OCI-LY7 (cell line): ENCODE data around the gene ANGPTL8. TPM values are rescaled to one million over a fixed set of nuclear protein-coding genes. Genes with fewer than 3 reads are reported as not detected.

Experiments
- BruUV-seq: library from RNA; stranded (reverse); fragments of 400-500 nt; replicated peaks from 2 replicates; lab custom pipeline; 2021; lab: Mats Ljungman, UMichigan
- CTCF ChIA-PET: fragments of 300-600 bp; sonication (Branson Sonifier 250); formaldehyde crosslinking; loops from one replicate; lab custom pipeline; 2022; ENCODE audit warnings: antibody characterized with exemption; ENCODE audit not compliant: unreplicated experiment; lab: Charles Lee
- POLR2A ChIA-PET: fragments of 300-600 bp; sonication (Branson Sonifier 250); formaldehyde crosslinking; loops from one replicate; lab custom pipeline; 2022; ENCODE audit warnings: antibody characterized with exemption; lab: Charles Lee
- DNase-seq: peaks from one replicate; pipeline ENCODE4 v3.0.0-alpha.2; 2015; ENCODE audit warnings: low spot score
- H2AFZ ChIP-seq: fragments of 200-600 bp; sonication (generic), shearing (Covaris generic); 2 replicates; pipeline ENCODE4 v1.6.1; 2014; ENCODE audit warnings: mild to moderate bottlenecking, antibody characterized with exemption, low read length, moderate library complexity
- H3K27ac ChIP-seq: fragments of 200-600 bp; sonication (generic); 2 replicates; pipeline ENCODE4 v1.5.1; 2014; ENCODE audit warnings: mixed run types, low read depth, mild to moderate bottlenecking, moderate library complexity, low read length, inconsistent platforms; ENCODE audit not compliant: poor library complexity, severe bottlenecking
- H3K36me3 ChIP-seq: fragments of 200-600 bp; sonication (generic); 2 replicates; pipeline ENCODE4 v1.6.1; 2014; ENCODE audit warnings: mild to moderate bottlenecking, antibody characterized with exemption, low read length, moderate library complexity, mixed read lengths; ENCODE audit not compliant: insufficient read depth
- H3K4me1 ChIP-seq: fragments of 200-600 bp; sonication (generic); 2 replicates; pipeline ENCODE4 v1.5.1; 2014; ENCODE audit warnings: mild to moderate bottlenecking, low read length; ENCODE audit not compliant: insufficient read depth, poor library complexity, severe bottlenecking
- H3K4me2 ChIP-seq: fragments of 200-600 bp; sonication (generic); 2 replicates; pipeline ENCODE4 v1.6.1; 2014; ENCODE audit warnings: mild to moderate bottlenecking, low read length
- H3K4me3 ChIP-seq: fragments of 200-600 bp; sonication (generic); 2 replicates; pipeline ENCODE4 v1.5.1; 2014; ENCODE audit warnings: mild to moderate bottlenecking, low read depth, low read length; ENCODE audit not compliant: poor library complexity, severe bottlenecking
- H3K79me2 ChIP-seq: fragments of 200-600 bp; sonication (generic); 2 replicates; pipeline ENCODE4 v1.6.1; 2016; ENCODE audit warnings: low read depth, mild to moderate bottlenecking, low read length, moderate library complexity, mixed read lengths; ENCODE audit not compliant: insufficient read depth
- H3K9me2 ChIP-seq: fragments of 200-600 bp; sonication (generic); 2 replicates; pipeline ENCODE4 v1.6.1; 2016; ENCODE audit warnings: mild to moderate bottlenecking, low read length, mixed read lengths; ENCODE audit not compliant: insufficient read depth
- H3K9me3 ChIP-seq: fragments of 200-600 bp; sonication (generic); 2 replicates; pipeline ENCODE4 v1.6.1; 2014; ENCODE audit warnings: mild to moderate bottlenecking, mixed run types, low read length, mixed read lengths
- H4K20me1 ChIP-seq: fragments of 200-600 bp; sonication (generic); 2 replicates; pipeline ENCODE4 v1.6.1; 2014; ENCODE audit warnings: mild to moderate bottlenecking, antibody characterized with exemption, low read length, moderate library complexity, mixed read lengths; ENCODE audit not compliant: insufficient read depth
- CTCF ChIP-seq: fragments of 200-600 bp; sonication (generic); conservative IDR thresholded peaks from 2 replicates; pipeline ENCODE4 v1.5.1; 2014; ENCODE audit warnings: mild to moderate bottlenecking, antibody characterized with exemption, low read length, moderate library complexity, mixed read lengths
- EZH2phosphoT487 ChIP-seq: fragments of 200-600 bp; sonication (generic); IDR thresholded peaks from 2 replicates; pipeline ENCODE4 v1.6.1; 2018; ENCODE audit warnings: low read depth, borderline replicate concordance, mild to moderate bottlenecking, mixed run types, antibody characterized with exemption, low read length, moderate library complexity, mixed read lengths
- intact Hi-C: fragments of 100-400 bp; cut with micrococcal nuclease; formaldehyde crosslinking; loops from one replicate; pipeline ENCODE4 v1.10.0; 2022; ENCODE audit not compliant: unreplicated experiment
- total RNA-seq, 2 experiments: library from RNA; depleted of rRNA in 1 of 2; stranded (reverse); fragments of >200 nt in 1 of 2; shearing (Covaris generic) in 1 of 2; gene quantifications; 2 replicates each; pipeline ENCODE4 v1.2.3, GENCODE V29; 2014 to 2022

Gene ANGPTL8
- total RNA-seq, 2 experiments from 2014 or later: not detected

GRCh38 chr19:11246941-11247340 is 7.5 kb downstream of the ANGPTL8 start:
- ChIA-PET POLR2A (no interaction called here), CTCF (no interaction called here)
- H3K27ac ChIP-seq: no peak overlapping the region
- H3K4me3 ChIP-seq: no peak overlapping the region
- H3K4me1 ChIP-seq: no peaks in the 10 kb centered on the region
- H3K9me2 ChIP-seq: no peaks in the 10 kb centered on the region
- H2AFZ ChIP-seq: no peak overlapping the region
- no peak overlapping the region for H3K4me2 ChIP-seq
- H3K9me3 ChIP-seq: no peaks in the 10 kb centered on the region
- no TSS peak for BruUV-seq
- intact Hi-C loops: no loop called here
- TF ChIP-seq CTCF (no peak), EZH2phosphoT487 (no peak)
- no peak for DNase-seq
- no peaks in the 10 kb centered on the region for H3K79me2 ChIP-seq
- H3K36me3 ChIP-seq: peaks cover 20% of the 10 kb centered on the region
- no peaks in the 10 kb centered on the region for H4K20me1 ChIP-seq

GRCh38 chr19:11247391-11247790 is 8.0 kb downstream of the ANGPTL8 start:
- H4K20me1 ChIP-seq: no peaks in the 10 kb centered on the region
- intact Hi-C loops: no loop called here
- no peak overlapping the region for H3K4me3 ChIP-seq
- no peak for DNase-seq
- TF ChIP-seq CTCF (no peak), EZH2phosphoT487 (no peak)
- H3K79me2 ChIP-seq: no peaks in the 10 kb centered on the region
- H3K9me3 ChIP-seq: no peaks in the 10 kb centered on the region
- no peaks in the 10 kb centered on the region for H3K4me1 ChIP-seq
- H3K27ac ChIP-seq: no peak overlapping the region
- no peak overlapping the region for H3K4me2 ChIP-seq
- ChIA-PET CTCF (no interaction called here), POLR2A (no interaction called here)
- BruUV-seq: no TSS peak
- H3K36me3 ChIP-seq: peaks cover 20% of the 10 kb centered on the region
- H2AFZ ChIP-seq: no peak overlapping the region
- H3K9me2 ChIP-seq: no peaks in the 10 kb centered on the region

- H3K4me2 ChIP-seq: no peak overlapping the region
- intact Hi-C loops: no loop called here
- no peaks in the 10 kb centered on the region for H3K9me2 ChIP-seq
- no peaks in the 10 kb centered on the region for H3K79me2 ChIP-seq
- no peaks in the 10 kb centered on the region for H4K20me1 ChIP-seq
- no peaks in the 10 kb centered on the region for H3K4me1 ChIP-seq
- no peak overlapping the region for H3K27ac ChIP-seq
- ChIA-PET POLR2A (no interaction called here), CTCF (no interaction called here)
- peaks cover 16% of the 10 kb centered on the region for H3K36me3 ChIP-seq
- H3K9me3 ChIP-seq: no peaks in the 10 kb centered on the region
- H2AFZ ChIP-seq: no peak overlapping the region
- DNase-seq: no peak
- no TSS peak for BruUV-seq
- no peak overlapping the region for H3K4me3 ChIP-seq
- TF ChIP-seq CTCF (no peak), EZH2phosphoT487 (no peak)
These were observed 8.5 kb downstream of the ANGPTL8 start for GRCh38 chr19:11247934-11248333.
